CD4-positive, alpha-beta T cell treated with Interleukin-4 for 4 hours (primary cell): ENCODE data around the gene APOC1.

ENCODE experiments used
- DNase-seq: peaks from one replicate; pipeline ENCODE4 v3.0.0-alpha.2; 2020

APOC1 gene

DNA sequence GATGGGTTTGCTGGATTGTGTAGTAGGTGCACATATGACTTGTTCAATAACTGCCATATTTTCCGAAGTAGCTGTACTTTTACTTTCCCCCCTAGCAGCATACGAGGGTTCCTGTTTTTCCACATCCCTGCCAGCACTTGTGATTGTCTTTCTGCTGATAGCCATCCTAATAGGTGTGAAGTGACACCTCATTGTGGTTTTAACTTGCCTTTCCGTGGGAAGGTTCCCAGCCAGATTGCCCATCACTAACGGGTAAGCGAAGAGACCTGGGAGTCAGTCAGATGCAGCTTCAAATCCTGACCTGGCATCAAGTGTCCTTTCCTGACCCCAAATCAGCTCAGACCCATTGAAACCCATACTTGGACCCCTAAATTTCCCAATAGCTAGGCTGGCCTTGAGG lies 45.3 kb downstream of the APOC1 start:
- DNase-seq = no peak

DNA sequence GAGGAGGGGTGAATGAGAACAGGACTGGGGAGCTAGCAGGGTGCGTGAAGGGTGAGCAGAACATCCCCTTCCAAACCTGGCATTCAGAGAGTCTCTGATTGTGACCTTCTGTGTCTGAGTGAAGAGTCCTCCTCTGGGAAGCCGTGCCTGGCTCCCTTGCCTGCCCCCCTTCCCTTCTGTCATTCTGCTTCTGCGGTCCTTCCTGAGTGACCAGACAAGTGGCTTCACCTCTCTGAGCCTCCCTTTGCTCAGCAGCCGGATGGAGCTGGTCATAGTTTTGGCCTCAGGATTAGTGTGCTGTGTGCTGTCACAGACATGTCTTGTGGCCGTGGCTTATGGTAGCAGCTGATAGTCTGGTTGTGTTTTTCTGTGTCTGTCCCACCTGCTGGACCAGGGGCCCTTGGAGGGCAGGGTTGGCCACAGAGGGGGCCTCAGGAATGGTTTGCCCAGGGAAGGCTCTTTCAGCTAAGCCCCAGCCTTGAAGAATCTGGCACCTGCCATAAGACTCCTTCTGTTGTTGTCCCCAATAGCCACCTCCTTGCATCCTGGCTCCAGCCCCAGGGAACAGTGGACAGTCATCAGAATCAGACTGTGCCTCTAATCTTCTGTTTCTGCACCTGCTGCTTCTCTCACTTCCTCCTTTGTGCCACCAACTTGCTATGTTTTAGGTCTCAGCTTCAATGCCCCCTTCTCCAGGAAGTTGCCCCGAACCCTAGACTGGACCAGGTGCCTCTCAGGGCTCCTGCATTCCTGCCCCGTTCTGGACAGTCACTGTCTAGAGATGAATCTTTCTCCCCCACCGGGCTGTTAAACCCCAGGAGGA lies 46.7 kb downstream of the APOC1 start:
- no peak for DNase-seq

DNA sequence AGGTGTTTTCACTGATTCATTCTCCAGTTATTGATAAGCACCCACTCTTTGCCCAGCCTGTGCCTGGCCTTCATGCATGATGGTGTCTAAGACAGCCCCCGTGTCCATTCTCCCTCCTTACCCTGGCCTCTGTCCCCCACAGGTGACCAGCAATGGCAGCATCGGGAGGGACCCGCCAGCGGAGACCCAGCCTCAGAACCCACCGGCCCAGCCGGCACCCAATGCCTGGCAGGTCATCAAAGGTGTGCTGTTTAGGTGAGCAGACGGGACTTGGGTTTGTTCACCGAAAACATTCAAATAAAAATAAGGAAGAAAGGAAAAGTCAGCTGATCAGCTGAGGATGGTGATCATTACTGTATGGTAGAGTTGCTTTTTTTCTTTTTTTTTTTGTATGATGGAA lies 47.4 kb downstream of the APOC1 start:
- DNase-seq = no peak

DNA sequence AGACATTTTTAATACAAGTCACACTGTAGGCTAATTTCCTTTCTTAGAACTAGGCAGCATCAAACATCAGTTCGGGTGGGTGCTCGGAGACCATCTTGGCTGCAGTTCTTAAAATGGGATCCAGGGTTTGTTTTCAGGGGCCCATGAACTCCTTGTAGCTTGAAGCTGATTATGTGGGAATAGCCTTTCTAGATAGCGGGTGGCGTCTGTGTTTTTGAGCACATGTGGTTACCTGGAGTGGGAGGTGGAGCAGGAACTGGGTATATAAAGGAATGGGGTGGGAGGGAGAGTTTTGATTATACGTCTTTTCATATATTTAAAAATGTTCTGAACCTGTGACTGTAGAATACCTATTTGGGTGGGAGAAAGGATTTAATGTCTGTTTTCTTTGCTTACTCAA lies 53.7 kb downstream of the APOC1 start:
- no peak for DNase-seq

DNA sequence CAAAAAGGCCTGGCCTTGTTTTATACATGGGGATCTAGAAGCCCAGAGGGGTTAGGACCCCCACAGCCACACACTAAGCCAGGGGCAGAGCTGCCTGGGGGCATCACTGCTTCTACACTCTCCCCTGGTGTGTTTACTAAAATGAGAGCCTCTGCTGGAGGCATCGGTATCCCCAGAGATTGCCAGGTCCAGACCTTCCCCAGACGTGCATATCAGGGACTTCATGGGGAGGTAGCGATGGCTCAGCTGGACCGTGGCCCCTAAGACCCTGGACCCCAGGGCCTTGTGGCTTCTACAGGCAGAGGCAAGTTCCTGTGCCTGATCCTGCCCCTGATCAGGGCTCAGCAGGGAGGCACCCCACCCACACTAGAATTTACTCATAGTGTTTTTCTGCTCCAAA lies 54.3 kb downstream of the APOC1 start:
- DNase-seq = no peak
